ENCODE measurements around the gene EHMT1. TPM values are rescaled to one million over a fixed set of nuclear protein-coding genes. Genes with fewer than 3 reads are reported as not detected.

Gene EHMT1
- total and polyA plus RNA-seq, 10 of the 15 experiments (the other 5 are each of a cell fraction or from before 2014, with no cell fraction given) = 2.9 to 100 (median 48.1) TPM

GRCh38 chr9:137665697-137666512 is 47.1 kb downstream of the EHMT1 start (continued):
- TF ChIP-seq NR2F1 (conservative IDR thresholded peaks at IDR 0.05) = no peak

GRCh38 chr9:137666513-137666822 is 47.7 kb downstream of the EHMT1 start:
- Histone ChIP-seq H4K20me1 (ENCODE audit: control insufficient read depth, insufficient read depth) (no peaks in the 10 kb centered on the region), H3K4me3 (no peak overlapping the region), H3K9ac (ENCODE audit: control insufficient read depth, insufficient read depth, low read length) (no peak overlapping the region), H3K79me2 (ENCODE audit: control insufficient read depth, insufficient read depth, low read length) (peaks cover 48% of the 10 kb centered on the region), H3K4me2 (ENCODE audit: control insufficient read depth, insufficient read depth) (no peak overlapping the region), H3K27me3 (replicated peaks in 1 of 2; ENCODE audit: control insufficient read depth in 2 of 2, insufficient read depth in 2 of 2, low read length in 1 of 2) (no peaks in the 10 kb centered on the region), H3K36me3 (ENCODE audit: control insufficient read depth in 2 of 2, insufficient read depth in 2 of 2, low read length in 1 of 2) (peaks cover 5 to 9% of the 10 kb centered on the region in 2 experiments; a peak in 3 of 4 replicates), H3K4me1 (ENCODE audit: control insufficient read depth, insufficient read depth, low read length) (peaks cover 22% of the 10 kb centered on the region), H3K27ac (ENCODE audit: control insufficient read depth, insufficient read depth) (no peak overlapping the region), H3K9me3 (replicated peaks; ENCODE audit: control insufficient read depth, insufficient read depth, low read length) (no peaks in the 10 kb centered on the region), H2AFZ (ENCODE audit: control insufficient read depth, low read depth, low read length) (no peak overlapping the region)
- ATAC-seq (no peak), DNase-seq (ENCODE audit: low read depth, low spot score) (no peak), FAIRE-seq (no peak)
- WGBS (ENCODE audit: insufficient coverage, insufficient replicate concordance, low lambda C conversion rate, missing lambda C conversion rate) = 92% methylated on average over 8 of the region's 8 CpGs
- ChIA-PET RAD21 (ENCODE audit: unreplicated experiment) (no interaction called here), SMC1A (ENCODE audit: uncharacterized antibody, unreplicated experiment) (no interaction called here), CTCF (no interaction called here), POLR2A (interaction anchor here (0.6 kb wide), 1 partner anchor 442 kb away, joined by 4 read pairs; no protein-coding TSS in a partner anchor)
- TF ChIP-seq SRF (IDR thresholded peaks at IDR 0.05; ENCODE audit: low read depth in 2 of 2, low read length in 2 of 2) = no peak
- no peak for TF ChIP-seq CHD4 (IDR thresholded peaks at IDR 0.05)
- TF ChIP-seq FOXK2 (IDR thresholded peaks at IDR 0.05) = no peak
- TF ChIP-seq RBBP5 (conservative IDR thresholded peaks at IDR 0.05) = no peak
- no peak for TF ChIP-seq IRF4 (IDR thresholded peaks at IDR 0.05; ENCODE audit: low read depth, low read length)
- no peak for TF ChIP-seq TCF7 (IDR thresholded peaks at IDR 0.05; ENCODE audit: borderline replicate concordance)
- no peak for TF ChIP-seq NFYA (IDR thresholded peaks at IDR 0.05; ENCODE audit: borderline replicate concordance, low read depth, low read length)
- TF ChIP-seq NFYB (IDR thresholded peaks at IDR 0.05; ENCODE audit: insufficient read depth, low read depth, low read length) = no peak
- no peak for TF ChIP-seq USF1 (IDR thresholded peaks at IDR 0.05; ENCODE audit: borderline replicate concordance, extremely low read length, insufficient read depth, low read depth, low read length)
- TF ChIP-seq BACH1 (IDR thresholded peaks at IDR 0.05; ENCODE audit: borderline replicate concordance) = no peak
- no peak for TF ChIP-seq POU2F2 (IDR thresholded peaks at IDR 0.05; ENCODE audit: borderline replicate concordance, low read depth, low read length)
- TF ChIP-seq SUPT20H (IDR thresholded peaks at IDR 0.05; ENCODE audit: borderline replicate concordance, control insufficient read depth, low read depth, low read length) = no peak
- TF ChIP-seq EGR1 (IDR thresholded peaks at IDR 0.05; ENCODE audit: borderline replicate concordance in 1 of 2, low read depth in 2 of 2, low read length in 2 of 2) = no peak
- TF ChIP-seq RUNX3 (IDR thresholded peaks at IDR 0.05; ENCODE audit: low read length) = no peak
- TF ChIP-seq POLR2AphosphoS5 (IDR thresholded peaks at IDR 0.05; ENCODE audit: low read length) = no peak
- TF ChIP-seq ZNF274 (IDR thresholded peaks at IDR 0.05; ENCODE audit: insufficient read depth, insufficient read length) = no peak
- no peak for TF ChIP-seq NFIC (IDR thresholded peaks at IDR 0.05; ENCODE audit: low read depth, low read length)
- no peak for TF ChIP-seq NR2C2 (IDR thresholded peaks at IDR 0.05; ENCODE audit: borderline replicate concordance, control insufficient read depth, insufficient read length, low read depth)
- intact Hi-C loops (cut with micrococcal nuclease; ENCODE audit: unreplicated experiment) (no loop called here), in situ Hi-C loops (cut with MboI) (no loop called here)
- BruUV-seq (replicated peaks) = no TSS peak

All from GM12878 (cell line).